Upper lobe of right lung (tissue), 1 donor: ENCODE measurements around the gene TMEM59L. TPM values are rescaled to one million over a fixed set of nuclear protein-coding genes. Genes with fewer than 3 reads are reported as not detected.

Source experiments
- ATAC-seq: fragments of 200-7000 bp; cut with Tn5 transposase; one replicate; pipeline ENCODE4 v1.9.1; 2020; ENCODE audit warnings: mild to moderate bottlenecking, moderate library complexity
- DNase-seq: peaks from one replicate; pipeline ENCODE4 v3.0.0-alpha.2; 2020
- H3K27ac ChIP-seq: fragments of 200-600 bp; one replicate; pipeline ENCODE4 v1.8.0; 2022
- H3K27me3 ChIP-seq: fragments of 200-600 bp; one replicate; pipeline ENCODE4 v1.8.0; 2022; ENCODE audit warnings: mild to moderate bottlenecking
- H3K36me3 ChIP-seq: fragments of 200-600 bp; one replicate; pipeline ENCODE4 v1.8.0; 2022
- H3K4me1 ChIP-seq: fragments of 200-600 bp; one replicate; pipeline ENCODE4 v1.8.0; 2022
- H3K4me3 ChIP-seq: fragments of 200-600 bp; one replicate; pipeline ENCODE4 v1.8.0; 2022; ENCODE audit warnings: mild to moderate bottlenecking
- H3K9me3 ChIP-seq: fragments of 200-600 bp; one replicate; pipeline ENCODE4 v1.8.0; 2022
- CTCF ChIP-seq: fragments of 200-600 bp; IDR thresholded peaks from one replicate; pipeline ENCODE4 v1.8.0; 2022; ENCODE audit warnings: antibody characterized with exemption
- intact Hi-C: fragments of 100-400 bp; cut with DNase I; formaldehyde crosslinking; loops from one replicate; pipeline ENCODE4 v1.11.0; 2022
- total RNA-seq: library from RNA; stranded (reverse); fragmentation: NEBNext Ultra II Directional; extraction: Animal tissue kit (Norgen Biotek cat#: 25700); gene quantifications from one replicate; pipeline ENCODE4 v1.2.1, GENCODE V29; 2021
- donor health status: DM: no; HTN: yes; CAD: no; lungs with severe emphysema.

Gene TMEM59L
- total RNA-seq, 1 donor from 2014 or later = 2.2 TPM

- no peaks in the 10 kb centered on the region for H3K36me3 ChIP-seq
- ATAC-seq (peak; percentile 11), DNase-seq (no peak)
- no peaks in the 10 kb centered on the region for H3K9me3 ChIP-seq
- no peak overlapping the region for H3K4me3 ChIP-seq
- H3K4me1 ChIP-seq = peaks cover 18% of the 10 kb centered on the region
- H3K27me3 ChIP-seq = peaks cover 75% of the 10 kb centered on the region
- intact Hi-C loops = no loop called here
- peak; percentile 30 for TF ChIP-seq CTCF
- H3K27ac ChIP-seq = no peak overlapping the region
Measured at GRCh38 chr19:18603255-18603957, 9.3 kb upstream of the TMEM59L start.

GRCh38 chr19:18603958-18604819 lies 8.5 kb upstream of the TMEM59L start:
- TF ChIP-seq CTCF = no peak
- Histone ChIP-seq H3K4me1 (peaks cover 18% of the 10 kb centered on the region), H3K27me3 (peaks cover 77% of the 10 kb centered on the region), H3K9me3 (no peaks in the 10 kb centered on the region), H3K4me3 (no peak overlapping the region), H3K36me3 (no peaks in the 10 kb centered on the region), H3K27ac (no peak overlapping the region)
- intact Hi-C loops = no loop called here
- DNase-seq (no peak), ATAC-seq (no peak)

GRCh38 chr19:18604820-18605159 lies 7.9 kb upstream of the TMEM59L start:
- Histone ChIP-seq H3K27me3 (peaks cover 77% of the 10 kb centered on the region), H3K36me3 (no peaks in the 10 kb centered on the region), H3K4me1 (peaks cover 19% of the 10 kb centered on the region), H3K27ac (no peak overlapping the region), H3K4me3 (no peak overlapping the region), H3K9me3 (no peaks in the 10 kb centered on the region)
- DNase-seq = no peak
- ATAC-seq = no peak
- no peak for TF ChIP-seq CTCF
- intact Hi-C loops = no loop called here

- Histone ChIP-seq H3K27ac (no peak overlapping the region), H3K4me1 (peaks cover 21% of the 10 kb centered on the region), H3K27me3 (peaks cover 77% of the 10 kb centered on the region), H3K36me3 (no peaks in the 10 kb centered on the region), H3K4me3 (peak overlapping the region; percentile 16), H3K9me3 (no peaks in the 10 kb centered on the region)
- DNase-seq (no peak), ATAC-seq (no peak)
- no peak for TF ChIP-seq CTCF
- intact Hi-C loops = no loop called here
Measured at GRCh38 chr19:18605196-18605545, 7.5 kb upstream of the TMEM59L start.

GRCh38 chr19:18605546-18606280 lies 7.0 kb upstream of the TMEM59L start:
- H3K9me3 ChIP-seq = no peaks in the 10 kb centered on the region
- no peak for TF ChIP-seq CTCF
- peaks cover 77% of the 10 kb centered on the region for H3K27me3 ChIP-seq
- DNase-seq (no peak), ATAC-seq (no peak)
- intact Hi-C loops = no loop called here
- H3K4me1 ChIP-seq = peaks cover 25% of the 10 kb centered on the region
- no peaks in the 10 kb centered on the region for H3K36me3 ChIP-seq
- H3K27ac ChIP-seq = no peak overlapping the region
- peak overlapping the region; percentile 16 for H3K4me3 ChIP-seq
